Activated B cell treated with CpG ODN at 0.5 μM for 24 hours (primary cell): ENCODE data around the gene ITGA1. TPM values are rescaled to one million over a fixed set of nuclear protein-coding genes. Genes with fewer than 3 reads are reported as not detected.

ENCODE experiments used
- ATAC-seq: fragments of 200-7000 bp; cut with Tn5 transposase; one replicate; pipeline ENCODE4 v1.10.0; 2021; ENCODE audit warnings: low read depth, mild to moderate bottlenecking, moderate library complexity
- CTCF ChIA-PET: fragments of 350-600 bp; sonication (Branson Sonifier 250); formaldehyde crosslinking; loops from one replicate; lab custom pipeline; 2021; ENCODE audit warnings: antibody characterized with exemption; lab: Charles Lee
- POLR2A ChIA-PET: fragments of 350-600 bp; sonication (Branson Sonifier 250); formaldehyde crosslinking; loops from one replicate; lab custom pipeline; 2021; ENCODE audit warnings: antibody characterized with exemption; lab: Charles Lee
- DNase-seq: peaks from one replicate; pipeline ENCODE4 v3.0.0; 2022
- H3K27ac Mint-ChIP-seq: one replicate; pipeline ENCODE4 v1.8.0; 2020; ENCODE audit warnings: mixed read lengths
- H3K27me3 Mint-ChIP-seq: one replicate; pipeline ENCODE4 v1.8.0; 2021; ENCODE audit warnings: mixed read lengths
- H3K36me3 Mint-ChIP-seq: one replicate; pipeline ENCODE4 v1.8.0; 2021; ENCODE audit warnings: low read depth, mixed read lengths
- H3K4me1 Mint-ChIP-seq: one replicate; pipeline ENCODE4 v1.8.0; 2021; ENCODE audit warnings: mixed read lengths
- H3K4me3 Mint-ChIP-seq: one replicate; pipeline ENCODE4 v1.8.0; 2020; ENCODE audit warnings: mild to moderate bottlenecking, mixed read lengths
- H3K9me3 Mint-ChIP-seq: one replicate; pipeline ENCODE4 v1.8.0; 2020; ENCODE audit warnings: mixed read lengths
- CTCF ChIP-seq: fragments of 200-600 bp; IDR thresholded peaks from one replicate; pipeline ENCODE4 v1.8.0; 2022; ENCODE audit warnings: antibody characterized with exemption, mild to moderate bottlenecking
- intact Hi-C: fragments of 100-400 bp; cut with micrococcal nuclease; formaldehyde crosslinking; loops from one replicate; pipeline ENCODE4 v1.15.1; 2024
- total RNA-seq: library from RNA; stranded (reverse); gene quantifications from 2 replicates; pipeline ENCODE4 v1.2.3, GENCODE V29; 2022

The ITGA1 gene
- total RNA-seq, 1 donor from 2014 or later, result 34.0 TPM

GRCh38 chr5:52880541-52880940 lies 92.8 kb downstream of the ITGA1 start:
- Mint-ChIP-seq H3K27ac (no peak overlapping the region), H3K4me1 (no peaks in the 10 kb centered on the region), H3K4me3 (no peak overlapping the region), H3K36me3 (no peaks in the 10 kb centered on the region), H3K9me3 (no peaks in the 10 kb centered on the region), H3K27me3 (peaks cover 11% of the 10 kb centered on the region)
- DNase-seq (no peak), ATAC-seq (no peak)
- intact Hi-C loops, result no loop called here
- ChIA-PET CTCF (no interaction called here), POLR2A (no interaction called here)
- TF ChIP-seq CTCF, result no peak

GRCh38 chr5:52881468-52881867 lies 93.8 kb downstream of the ITGA1 start:
- Mint-ChIP-seq H3K36me3 (no peaks in the 10 kb centered on the region), H3K27ac (no peak overlapping the region), H3K9me3 (no peaks in the 10 kb centered on the region), H3K4me1 (no peaks in the 10 kb centered on the region), H3K27me3 (peaks cover 6% of the 10 kb centered on the region), H3K4me3 (no peak overlapping the region)
- CTCF ChIA-PET, result interaction anchor here (0.8 kb wide), 1 partner anchor 34 kb away, joined by 3 read pairs; no protein-coding TSS in a partner anchor
- ATAC-seq (no peak), DNase-seq (no peak)
- intact Hi-C loops, result no loop called here
- POLR2A ChIA-PET, result no interaction called here
- no peak for TF ChIP-seq CTCF

GRCh38 chr5:52883110-52883509 lies 95.4 kb downstream of the ITGA1 start:
- Mint-ChIP-seq H3K4me1 (no peaks in the 10 kb centered on the region), H3K27ac (no peak overlapping the region), H3K9me3 (no peaks in the 10 kb centered on the region), H3K4me3 (no peak overlapping the region), H3K27me3 (peaks cover 6% of the 10 kb centered on the region), H3K36me3 (no peaks in the 10 kb centered on the region)
- ChIA-PET CTCF (no interaction called here), POLR2A (no interaction called here)
- no peak for ATAC-seq
- no peak for DNase-seq
- TF ChIP-seq CTCF, result no peak
- intact Hi-C loops, result no loop called here

GRCh38 chr5:52884453-52884852 lies 96.7 kb downstream of the ITGA1 start:
- TF ChIP-seq CTCF, result no peak
- intact Hi-C loops, result no loop called here
- DNase-seq (no peak), ATAC-seq (no peak)
- ChIA-PET POLR2A (no interaction called here), CTCF (no interaction called here)
- Mint-ChIP-seq H3K27me3 (peaks cover 6% of the 10 kb centered on the region), H3K4me3 (no peak overlapping the region), H3K9me3 (no peaks in the 10 kb centered on the region), H3K4me1 (no peaks in the 10 kb centered on the region), H3K27ac (no peak overlapping the region), H3K36me3 (no peaks in the 10 kb centered on the region)

GRCh38 chr5:52885614-52886013 lies 97.9 kb downstream of the ITGA1 start:
- Mint-ChIP-seq H3K4me1 (no peaks in the 10 kb centered on the region), H3K27me3 (peaks cover 6% of the 10 kb centered on the region), H3K9me3 (no peaks in the 10 kb centered on the region), H3K4me3 (no peak overlapping the region), H3K36me3 (no peaks in the 10 kb centered on the region), H3K27ac (no peak overlapping the region)
- ATAC-seq (no peak), DNase-seq (no peak)
- intact Hi-C loops, result no loop called here
- no peak for TF ChIP-seq CTCF
- ChIA-PET CTCF (no interaction called here), POLR2A (interaction anchor here (0.8 kb wide), 1 partner anchor 55 kb away, joined by 3 read pairs; no protein-coding TSS in a partner anchor)
